HL-60 (cell line): ENCODE measurements around the gene FGGY.

Experiments
- DNase-seq, 2 experiments: peaks; one replicate each; pipeline ENCODE4 v3.0.0-alpha.2; 2010 to 2020; ENCODE audit warnings: low read depth in 1 of 2, low spot score in 1 of 2
- H3K27ac ChIP-seq: fragments of 250-450 bp; sonication (Bioruptor Pico); replicated peaks from 2 replicates; pipeline ENCODE4 v1.5.1; 2020; ENCODE audit warnings: mild to moderate bottlenecking, moderate library complexity
- H3K27me3 ChIP-seq: fragments of 250-450 bp; sonication (Bioruptor Pico); 2 replicates; pipeline ENCODE4 v1.5.1; 2021; ENCODE audit warnings: mild to moderate bottlenecking, moderate library complexity; ENCODE audit not compliant: insufficient read depth, poor library complexity, severe bottlenecking
- H3K4me3 ChIP-seq: replicated peaks from 2 replicates; pipeline ENCODE4 v1.5.1; 2011; ENCODE audit warnings: mild to moderate bottlenecking, control low read depth, low read length; ENCODE audit not compliant: insufficient read depth
- CTCF ChIP-seq: IDR thresholded peaks from one replicate; pipeline ENCODE4 v1.5.1; 2011; ENCODE audit warnings: low read length, control low read depth, inconsistent platforms; ENCODE audit not compliant: insufficient read depth
- GABPA ChIP-seq: IDR thresholded peaks from 2 replicates; pipeline ENCODE4 v1.6.1; 2012; ENCODE audit warnings: low read depth
- POLR2AphosphoS5 ChIP-seq: IDR thresholded peaks from 2 replicates; pipeline ENCODE4 v1.6.1; 2012; ENCODE audit warnings: low read depth
- REST ChIP-seq: IDR thresholded peaks from 2 replicates; pipeline ENCODE4 v1.6.1; 2012; ENCODE audit warnings: low read depth; ENCODE audit not compliant: insufficient replicate concordance
- SPI1 ChIP-seq: IDR thresholded peaks from 2 replicates; pipeline ENCODE4 v1.6.1; 2012; ENCODE audit warnings: low read depth, mild to moderate bottlenecking, borderline replicate concordance

Gene FGGY

GRCh38 chr1:59554011-59554663, 257.2 kb downstream of the FGGY start:
- H3K4me3 ChIP-seq, result no peak overlapping the region
- no peaks in the 10 kb centered on the region for H3K27me3 ChIP-seq
- TF ChIP-seq POLR2AphosphoS5 (no peak), REST (no peak), SPI1 (no peak), GABPA (no peak), CTCF (no peak)
- DNase-seq, result no peak
- no peak overlapping the region for H3K27ac ChIP-seq

- H3K27me3 ChIP-seq, result no peaks in the 10 kb centered on the region
- no peak overlapping the region for H3K4me3 ChIP-seq
- TF ChIP-seq SPI1 (no peak), REST (no peak), GABPA (no peak), POLR2AphosphoS5 (no peak), CTCF (no peak)
- H3K27ac ChIP-seq, result no peak overlapping the region
- no peak for DNase-seq
These were observed 257.9 kb downstream of the FGGY start for GRCh38 chr1:59554752-59555151.

GRCh38 chr1:59556398-59556797, 259.5 kb downstream of the FGGY start:
- TF ChIP-seq SPI1, result no peak
- TF ChIP-seq REST, result no peak
- TF ChIP-seq CTCF, result no peak
- TF ChIP-seq GABPA, result no peak
- no peak for TF ChIP-seq POLR2AphosphoS5
- no peak overlapping the region for H3K27ac ChIP-seq
- no peak for DNase-seq
- no peak overlapping the region for H3K4me3 ChIP-seq
- H3K27me3 ChIP-seq, result no peaks in the 10 kb centered on the region
